GM19324 (cell line): Measurements from ENCODE around the gene PILRB.
"Not testable (repeated sequence)": the region's sequence is repeated elsewhere in the genome, so short reads cannot be mapped to it uniquely, and the experiment has no call there.

Source experiments
- ATAC-seq: cut with Tn5 transposase; IDR thresholded peaks from one replicate; pipeline ENCODE4 v1.9.1; 2021; ENCODE audit warnings: mild to moderate bottlenecking, moderate library complexity; ENCODE audit not compliant: unreplicated experiment, low FRiP score

The PILRB gene

GRCh38 chr7:100373870-100374598 is 16.1 kb downstream of the PILRB start:
- ATAC-seq = not testable (repeated sequence)

DNA sequence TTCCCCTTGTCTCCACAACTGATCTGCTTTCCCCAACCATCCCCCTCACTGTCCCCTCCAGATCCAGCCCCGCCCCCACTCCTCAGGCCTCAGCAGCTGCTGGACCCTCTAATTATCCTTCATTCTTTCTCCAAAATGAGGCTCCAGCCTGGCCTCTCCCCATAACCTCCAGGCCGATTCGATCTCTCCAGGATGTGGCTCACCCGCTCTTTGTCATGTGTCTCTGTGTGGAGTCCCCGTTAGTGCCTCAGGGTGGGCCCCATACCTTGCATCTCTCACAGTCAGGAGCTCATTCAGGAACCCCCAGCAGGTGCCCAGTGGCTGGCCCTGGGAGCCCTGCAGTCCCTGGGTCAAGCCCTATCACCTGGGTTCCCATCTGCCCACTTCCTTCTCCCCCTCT is 16.7 kb downstream of the PILRB start:
- ATAC-seq = no peak

GRCh38 chr7:100376066-100376465 is 18.1 kb downstream of the PILRB start:
- no peak for ATAC-seq

- no peak for ATAC-seq
These were observed 20.3 kb downstream of the PILRB start for GRCh38 chr7:100378114-100378755.

DNA sequence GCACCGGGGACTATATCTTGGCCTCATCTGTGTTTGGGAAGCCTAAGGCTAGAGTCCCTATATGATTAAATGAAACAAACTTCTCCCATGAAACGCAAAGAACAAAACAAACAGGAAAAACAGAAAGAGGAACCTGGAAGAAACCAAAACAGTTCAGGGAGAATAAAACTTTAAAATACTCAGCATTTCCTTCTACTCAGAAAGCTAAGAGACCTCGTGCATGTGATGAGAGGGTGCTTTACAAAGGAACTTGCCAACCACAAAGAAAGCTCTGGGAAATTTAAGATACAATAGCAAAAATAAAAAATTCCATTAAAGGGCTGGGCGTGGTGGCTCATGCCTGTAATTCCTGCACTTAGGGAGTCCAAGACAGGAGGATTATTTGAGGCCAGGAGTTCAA is 22.3 kb downstream of the PILRB start:
- no peak for ATAC-seq

DNA sequence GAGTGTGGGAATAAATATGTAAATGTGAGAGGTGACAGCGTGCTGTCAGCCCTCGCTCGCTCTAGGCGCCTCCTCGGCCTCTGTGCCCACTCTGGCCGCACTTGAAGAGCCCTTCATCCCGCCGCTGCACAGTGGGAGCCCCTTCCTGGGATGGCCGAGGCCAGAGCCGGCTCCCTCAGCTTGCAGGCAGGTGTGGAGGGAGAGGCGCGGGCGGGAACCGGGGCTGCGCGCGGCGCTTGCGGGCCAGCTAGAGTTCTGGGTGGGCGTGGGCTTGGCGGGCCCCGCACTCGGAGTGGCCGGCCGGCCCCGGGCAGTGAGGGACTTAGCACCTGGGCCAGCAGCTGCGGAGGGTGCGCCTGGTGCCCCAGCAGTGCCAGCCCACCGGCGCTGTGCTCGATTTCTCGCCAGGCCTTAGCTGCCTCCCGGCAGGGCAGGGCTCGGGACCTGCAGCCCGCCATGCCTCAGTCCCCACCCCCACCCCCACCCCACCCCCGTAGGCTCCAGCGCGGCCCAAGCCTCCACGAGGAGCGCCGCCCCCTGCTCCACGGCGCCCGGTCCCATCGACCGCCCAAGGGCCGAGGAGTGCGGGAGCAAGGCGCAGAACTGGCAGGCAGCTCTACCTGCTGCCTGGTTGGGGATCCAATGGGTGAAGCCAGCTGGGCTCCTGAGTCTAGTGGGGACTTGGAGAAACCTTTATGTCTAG is 23.8 kb downstream of the PILRB start:
- ATAC-seq = not testable (repeated sequence)

GRCh38 chr7:100382234-100382853 is 24.4 kb downstream of the PILRB start:
- not testable (repeated sequence) for ATAC-seq

DNA sequence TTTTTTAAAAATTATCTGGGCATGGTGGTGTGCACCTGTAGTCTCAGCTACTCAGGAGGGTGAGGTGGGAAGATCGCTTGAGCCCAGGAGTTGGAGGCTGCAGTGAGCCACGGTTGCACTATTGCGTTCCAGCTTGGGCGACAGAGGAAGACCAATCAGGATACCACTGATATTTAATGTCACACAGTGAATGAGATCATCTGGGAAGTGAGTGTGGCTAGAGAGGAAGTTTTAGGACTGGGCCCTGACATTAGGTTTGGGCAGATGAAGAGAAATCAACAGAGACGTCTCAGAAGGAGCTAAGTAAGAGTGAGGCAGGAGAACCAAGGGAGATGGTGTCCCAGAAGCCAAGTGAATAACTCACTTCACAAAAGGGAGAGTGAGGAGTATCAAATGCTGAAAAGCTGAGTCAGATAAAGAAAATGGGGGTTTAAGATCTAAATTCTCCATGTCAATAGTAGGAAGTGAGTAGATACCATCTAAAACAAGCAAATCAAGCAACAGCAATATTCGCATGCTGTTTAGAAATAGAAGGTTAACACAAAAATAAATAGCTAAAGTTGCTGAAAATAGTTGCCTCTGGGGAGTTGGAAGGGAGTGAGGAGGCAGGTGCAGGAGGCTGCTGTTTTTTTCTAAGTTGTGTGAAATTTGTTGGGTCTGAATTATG is 26.8 kb downstream of the PILRB start:
- no peak for ATAC-seq

DNA sequence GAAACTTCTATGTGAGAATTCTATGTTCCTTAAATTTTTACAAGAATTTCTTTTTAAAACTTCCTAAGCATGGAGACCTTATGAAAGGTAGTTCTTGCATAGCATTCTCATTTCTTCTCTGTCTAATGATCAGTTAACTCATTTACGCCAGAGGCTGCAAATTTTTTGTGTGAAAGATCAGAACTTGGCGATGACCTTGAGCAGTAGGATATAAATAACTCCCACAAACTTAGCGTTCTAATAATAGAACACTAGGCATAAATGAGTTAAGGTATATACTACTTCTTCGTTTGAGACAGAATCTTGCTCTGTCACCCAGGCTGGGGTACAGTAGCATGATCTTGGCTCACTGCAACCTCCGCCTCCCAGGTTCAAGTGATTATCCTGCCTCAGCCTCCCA is 29.0 kb downstream of the PILRB start:
- no peak for ATAC-seq

GRCh38 chr7:100387695-100388094 is 29.8 kb downstream of the PILRB start:
- ATAC-seq = no peak

DNA sequence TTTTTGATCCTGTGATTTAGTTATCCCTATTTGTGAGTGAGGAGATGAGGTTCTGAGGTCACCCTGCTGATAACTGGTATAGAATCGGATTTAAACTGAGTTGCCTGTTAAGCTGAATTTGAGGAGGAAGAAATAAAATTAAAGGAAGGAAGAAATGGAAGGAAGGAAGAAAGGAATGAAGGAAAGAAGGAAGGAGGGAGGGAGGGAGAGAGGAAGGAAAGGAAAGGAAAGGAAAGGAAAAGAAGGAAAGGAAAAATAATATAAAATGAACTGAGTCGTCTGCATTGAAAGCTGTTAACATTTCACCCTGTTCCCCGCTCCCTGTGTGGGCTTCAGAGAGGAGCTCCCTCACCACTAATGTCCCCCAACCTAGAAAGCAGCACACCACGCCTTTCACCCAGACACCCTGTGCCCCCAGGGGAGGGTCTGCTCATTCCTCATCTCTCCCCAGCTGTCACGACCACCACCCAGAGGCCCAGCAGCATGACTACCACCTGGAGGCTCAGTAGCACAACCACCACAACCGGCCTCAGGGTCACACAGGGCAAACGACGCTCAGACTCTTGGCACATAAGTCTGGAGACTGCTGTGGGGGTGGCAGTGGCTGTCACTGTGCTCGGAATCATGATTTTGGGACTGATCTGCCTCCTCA is 31.6 kb downstream of the PILRB start:
- ATAC-seq = no peak

DNA sequence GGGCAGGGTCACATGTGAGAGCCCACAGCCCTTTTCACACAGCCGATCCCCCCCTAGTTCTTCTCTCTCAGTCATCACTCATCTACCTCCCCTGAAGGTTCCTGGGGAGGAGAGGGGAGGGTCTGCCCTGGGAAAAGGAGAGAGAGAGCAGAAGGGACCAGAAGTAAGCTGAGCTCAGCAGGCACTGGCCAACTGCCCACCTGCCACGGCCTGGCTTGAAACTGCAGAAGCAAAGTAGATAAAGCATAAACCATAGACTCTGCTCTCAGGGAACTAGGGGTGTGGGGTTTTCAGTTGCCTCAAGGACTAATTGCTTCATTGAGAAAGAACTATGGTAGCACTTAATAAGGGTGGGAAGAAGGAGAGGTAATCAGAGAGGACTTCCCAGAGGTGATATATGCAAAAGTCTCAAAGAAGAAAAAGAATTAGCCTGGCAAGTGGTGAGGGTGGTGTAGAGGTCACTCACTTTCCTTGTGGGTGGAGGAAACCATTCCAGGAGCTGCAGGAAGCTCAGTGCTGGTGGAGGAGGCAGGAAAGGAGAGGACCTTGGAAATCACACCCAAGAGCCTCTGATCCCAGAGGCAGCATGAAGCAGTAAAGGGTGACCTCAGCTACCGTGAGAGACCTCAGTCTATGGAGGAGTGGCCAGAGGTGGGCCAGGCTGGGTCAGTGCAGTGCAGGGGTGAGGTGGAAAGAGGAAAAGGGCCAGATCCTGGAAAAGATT is 32.5 kb downstream of the PILRB start:
- ATAC-seq = no peak

DNA sequence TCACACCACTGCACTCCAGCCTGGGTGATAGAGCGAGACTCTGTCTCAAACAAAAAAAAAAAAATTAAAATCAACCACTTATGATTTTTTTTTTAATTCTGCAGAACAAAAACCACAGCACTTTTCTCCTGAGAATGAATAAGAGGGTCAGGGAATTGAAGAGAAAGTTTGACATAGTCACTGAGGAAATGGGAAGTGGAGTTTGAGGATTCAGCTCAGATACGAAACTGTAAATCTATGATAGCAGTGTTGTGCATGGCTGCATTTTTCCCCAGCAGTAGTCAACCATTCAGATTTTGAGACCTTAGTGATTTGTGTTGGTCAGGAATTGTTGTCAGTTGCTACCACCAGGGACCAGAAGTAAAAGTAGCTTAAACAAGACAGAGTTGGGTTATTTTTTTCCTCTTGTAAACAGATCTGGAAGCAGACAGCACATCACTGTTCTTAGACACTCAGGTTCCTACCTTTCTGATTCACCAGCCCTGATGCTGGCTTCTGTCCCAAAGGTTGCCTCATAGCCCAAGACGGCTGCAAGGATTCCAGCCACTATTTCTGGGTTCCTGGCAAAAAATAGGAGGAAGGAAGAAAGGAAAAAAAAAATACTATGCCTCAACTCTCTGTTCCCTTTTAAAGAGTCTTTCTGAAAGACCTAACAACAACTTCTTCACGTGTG is 35.5 kb downstream of the PILRB start:
- no peak for ATAC-seq

GRCh38 chr7:100394077-100394476 is 36.2 kb downstream of the PILRB start:
- ATAC-seq = no peak

DNA sequence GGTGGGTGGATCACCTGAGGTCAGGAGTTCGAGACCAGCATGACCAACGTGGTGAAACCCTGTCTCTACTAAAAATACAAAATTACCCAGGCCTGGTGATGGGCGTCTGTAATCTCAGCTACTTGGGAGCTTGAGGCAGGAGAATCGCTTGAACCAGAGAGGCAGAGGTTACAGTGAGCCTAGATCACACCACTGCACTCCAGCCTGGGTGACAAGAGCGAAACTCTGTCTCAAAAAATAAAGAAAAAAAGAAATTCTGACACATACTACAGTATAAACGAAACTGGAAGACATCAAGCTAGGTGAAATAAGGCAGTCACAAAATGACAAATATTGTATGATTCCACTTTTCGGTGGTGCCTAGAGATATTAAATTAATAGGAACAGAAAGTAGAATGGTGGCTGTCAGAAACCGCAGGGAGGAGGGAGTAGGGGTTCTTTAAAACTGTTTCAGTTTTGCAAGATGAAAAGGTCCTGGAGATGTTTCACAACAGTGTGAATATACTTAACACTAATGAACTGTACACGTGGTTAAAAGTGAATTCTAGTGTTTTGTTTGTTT is 38.6 kb downstream of the PILRB start:
- ATAC-seq = peak; percentile 77

GRCh38 chr7:100397315-100398081 is 39.6 kb downstream of the PILRB start:
- ATAC-seq = no peak

GRCh38 chr7:100398239-100398638 is 40.3 kb downstream of the PILRB start:
- ATAC-seq = no peak

DNA sequence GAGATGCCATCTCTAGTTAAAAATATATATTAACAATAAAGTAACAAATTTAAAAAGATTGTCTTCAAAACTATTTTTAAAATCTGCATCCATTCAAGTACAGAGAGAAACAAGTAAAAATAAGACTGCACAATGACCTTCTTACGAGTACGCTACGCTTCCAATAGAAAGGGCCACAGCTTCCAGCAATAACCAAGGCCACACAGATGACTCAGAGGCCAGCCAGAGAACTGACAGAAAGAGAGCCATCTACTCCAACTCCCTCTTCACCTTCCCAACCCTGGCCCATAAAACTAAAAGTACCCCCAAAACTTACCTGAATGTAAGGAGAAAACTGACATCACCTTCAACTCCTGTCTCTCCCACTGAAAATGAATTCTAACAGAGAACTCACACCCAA is 42.1 kb downstream of the PILRB start:
- no peak for ATAC-seq
